Measurements from ENCODE around the gene ST6GALNAC5. TPM values are rescaled to one million over a fixed set of nuclear protein-coding genes. Genes with fewer than 3 reads are reported as not detected.

The ST6GALNAC5 gene
- polyA plus RNA-seq, 3 donors: not detected

DNA sequence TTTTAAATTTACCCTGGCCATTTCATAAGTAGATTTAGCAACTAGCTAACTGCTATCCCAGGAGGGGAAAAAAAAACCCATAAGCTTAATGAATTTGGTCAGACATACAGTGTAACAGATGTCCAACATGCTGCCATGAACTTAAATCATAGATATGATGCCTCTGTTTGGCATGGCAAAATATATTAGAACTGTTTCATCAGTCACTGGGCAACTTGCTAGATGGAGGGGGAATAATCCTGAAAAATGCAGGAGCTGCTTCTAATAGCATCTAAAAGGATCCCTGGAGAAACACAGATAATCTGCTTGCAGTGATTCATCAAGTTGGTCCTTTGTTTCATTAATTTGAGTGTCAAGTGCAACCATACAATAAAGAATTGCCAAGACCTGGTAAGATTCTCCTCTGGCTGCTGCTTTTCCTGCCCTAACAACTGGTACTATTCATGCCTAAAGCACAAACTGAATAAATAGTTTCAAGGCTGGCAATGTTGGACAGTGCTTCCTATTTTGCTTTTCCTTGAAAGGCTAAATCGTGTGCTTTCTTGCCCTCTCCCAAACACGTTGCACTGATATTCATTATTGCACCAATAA is 1.5 kb upstream of the ST6GALNAC5 start:
- peaks cover 58 to 75% of the 10 kb centered on the region in 2 donors for H3K27me3 ChIP-seq (ENCODE audit: control insufficient read depth in 2 of 2, insufficient read depth in 2 of 2, low read length in 2 of 2)
- peaks cover 58 to 77% (median 74%) of the 10 kb centered on the region in 3 donors for H3K27me3 Mint-ChIP-seq (ENCODE audit: low read depth in 3 of 3)

DNA sequence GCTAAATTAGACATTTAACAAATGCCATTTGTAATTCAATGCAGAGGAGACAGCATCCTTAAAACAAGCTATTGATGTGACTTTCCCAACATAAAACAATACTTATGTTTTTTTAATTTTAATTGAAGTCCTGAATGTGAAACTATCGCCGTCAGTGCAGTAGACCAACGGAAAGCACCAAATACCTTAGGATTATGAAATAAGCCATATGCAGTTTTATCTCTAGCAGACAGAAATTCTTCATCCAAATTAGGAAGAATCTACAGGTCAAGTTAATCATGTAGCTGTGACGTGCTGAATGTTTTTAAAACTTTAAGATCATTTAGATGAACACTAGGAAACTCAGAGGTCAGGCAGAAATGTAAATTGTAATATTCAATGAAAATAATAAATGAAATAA is 714 bp upstream of the ST6GALNAC5 start:
- Histone ChIP-seq H3K27me3 (ENCODE audit: control insufficient read depth in 2 of 2, insufficient read depth in 2 of 2, low read length in 2 of 2) (peaks cover 65 to 83% of the 10 kb centered on the region in 2 donors), H4K20me1 (ENCODE audit: insufficient read depth, low read length) (no peaks in the 10 kb centered on the region), H3K9ac (ENCODE audit: insufficient read depth, low read length, poor library complexity, severe bottlenecking) (no peak overlapping the region), H3K27ac (ENCODE audit: low read depth in 1 of 2, low read length in 2 of 2) (no peak overlapping the region), H3K9me3 (replicated peaks in 1 of 2; ENCODE audit: control insufficient read depth in 1 of 2, insufficient read depth in 1 of 2, low read length in 2 of 2) (peaks cover 0 to 15% of the 10 kb centered on the region in 2 donors), H3K4me1 (ENCODE audit: control insufficient read depth in 1 of 2, insufficient read depth in 2 of 2, low read length in 2 of 2) (peaks cover 19% of the 10 kb centered on the region in 2 donors), H3K36me3 (replicated peaks in 1 of 2; ENCODE audit: control insufficient read depth in 1 of 2, insufficient read depth in 2 of 2, low read length in 2 of 2) (no peaks in the 10 kb centered on the region), H3K79me2 (ENCODE audit: insufficient read depth, low read length) (no peaks in the 10 kb centered on the region), H3K4me2 (replicated peaks; ENCODE audit: extremely low read depth, low read length, poor library complexity, severe bottlenecking) (no peak overlapping the region), H2AFZ (ENCODE audit: insufficient read depth, low read depth, low read length, poor library complexity, severe bottlenecking) (no peak overlapping the region), H3K4me3 (replicated peaks in 1 of 3; ENCODE audit: low read depth in 2 of 3, low read length in 3 of 3) (no peak overlapping the region)
- Mint-ChIP-seq H3K36me3 (peaks cover 0 to 1% of the 10 kb centered on the region in 2 donors), H3K27me3 (ENCODE audit: low read depth in 3 of 3) (peaks cover 58 to 84% (median 80%) of the 10 kb centered on the region in 3 donors), H3K4me1 (peaks cover 20% of the 10 kb centered on the region), H3K4me3 (peak overlapping the region in 1 of 2 donors; percentile 59), H3K27ac (no peak overlapping the region), H3K9me3 (peaks cover 0 to 21% (median 4%) of the 10 kb centered on the region in 7 donors)
- 89% methylated on average over 3 of the region's 4 CpGs for WGBS (ENCODE audit: insufficient coverage)
- TF ChIP-seq, protein P1, sequence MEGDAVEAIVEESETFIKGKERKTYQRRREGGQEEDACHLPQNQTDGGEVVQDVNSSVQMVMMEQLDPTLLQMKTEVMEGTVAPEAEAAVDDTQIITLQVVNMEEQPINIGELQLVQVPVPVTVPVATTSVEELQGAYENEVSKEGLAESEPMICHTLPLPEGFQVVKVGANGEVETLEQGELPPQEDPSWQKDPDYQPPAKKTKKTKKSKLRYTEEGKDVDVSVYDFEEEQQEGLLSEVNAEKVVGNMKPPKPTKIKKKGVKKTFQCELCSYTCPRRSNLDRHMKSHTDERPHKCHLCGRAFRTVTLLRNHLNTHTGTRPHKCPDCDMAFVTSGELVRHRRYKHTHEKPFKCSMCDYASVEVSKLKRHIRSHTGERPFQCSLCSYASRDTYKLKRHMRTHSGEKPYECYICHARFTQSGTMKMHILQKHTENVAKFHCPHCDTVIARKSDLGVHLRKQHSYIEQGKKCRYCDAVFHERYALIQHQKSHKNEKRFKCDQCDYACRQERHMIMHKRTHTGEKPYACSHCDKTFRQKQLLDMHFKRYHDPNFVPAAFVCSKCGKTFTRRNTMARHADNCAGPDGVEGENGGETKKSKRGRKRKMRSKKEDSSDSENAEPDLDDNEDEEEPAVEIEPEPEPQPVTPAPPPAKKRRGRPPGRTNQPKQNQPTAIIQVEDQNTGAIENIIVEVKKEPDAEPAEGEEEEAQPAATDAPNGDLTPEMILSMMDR (IDR thresholded peaks at IDR 0.05): no peak
- DNase-seq: no peak
- intact Hi-C loops (cut with micrococcal nuclease): no loop called here

More for the DNA sequence above, 1.5 kb upstream of the ST6GALNAC5 start:
- Mint-ChIP-seq H3K27ac (no peak overlapping the region), H3K4me3 (peak overlapping the region in 1 of 2 donors; percentile 59), H3K9me3 (peaks cover 0 to 21% (median 5%) of the 10 kb centered on the region in 7 donors), H3K4me1 (peaks cover 19% of the 10 kb centered on the region), H3K36me3 (peaks cover 0 to 1% of the 10 kb centered on the region in 2 donors)
- TF ChIP-seq, protein P1 (IDR thresholded peaks at IDR 0.05): no peak
- H2AFZ ChIP-seq (ENCODE audit: insufficient read depth, low read depth, low read length, poor library complexity, severe bottlenecking): no peak overlapping the region
- no peaks in the 10 kb centered on the region for H4K20me1 ChIP-seq (ENCODE audit: insufficient read depth, low read length)
- H3K79me2 ChIP-seq (ENCODE audit: insufficient read depth, low read length): no peaks in the 10 kb centered on the region
- H3K27ac ChIP-seq (ENCODE audit: low read depth in 1 of 2, low read length in 2 of 2): no peak overlapping the region
- no peak overlapping the region for H3K4me3 ChIP-seq (replicated peaks in 1 of 3; ENCODE audit: low read depth in 2 of 3, low read length in 3 of 3)
- H3K4me1 ChIP-seq (ENCODE audit: control insufficient read depth in 1 of 2, insufficient read depth in 2 of 2, low read length in 2 of 2): peaks cover 19% of the 10 kb centered on the region in 2 donors
- peaks cover 0 to 15% of the 10 kb centered on the region in 2 donors for H3K9me3 ChIP-seq (replicated peaks in 1 of 2; ENCODE audit: control insufficient read depth in 1 of 2, insufficient read depth in 1 of 2, low read length in 2 of 2)
- H3K9ac ChIP-seq (ENCODE audit: insufficient read depth, low read length, poor library complexity, severe bottlenecking): no peak overlapping the region
- DNase-seq: no peak
- no peaks in the 10 kb centered on the region for H3K36me3 ChIP-seq (replicated peaks in 1 of 2; ENCODE audit: control insufficient read depth in 1 of 2, insufficient read depth in 2 of 2, low read length in 2 of 2)
- no CpG with 5 or more reads among the region's 2 CpGs for WGBS (ENCODE audit: insufficient coverage)
- intact Hi-C loops (cut with micrococcal nuclease): no loop called here
- H3K4me2 ChIP-seq (replicated peaks; ENCODE audit: extremely low read depth, low read length, poor library complexity, severe bottlenecking): no peak overlapping the region
